RPMI8226 (cell line): ENCODE data around the gene TMEM59.
A peak's percentile ranks its signal among the peaks of the same experiment; 100 is the strongest.
"Not testable (repeated sequence)": the region's sequence is repeated elsewhere in the genome, so short reads cannot be mapped to it uniquely, and the experiment has no call there.

Source experiments
- DNase-seq: peaks from one replicate; pipeline ENCODE4 v3.0.0-alpha.2; 2015

Gene TMEM59, protein sequence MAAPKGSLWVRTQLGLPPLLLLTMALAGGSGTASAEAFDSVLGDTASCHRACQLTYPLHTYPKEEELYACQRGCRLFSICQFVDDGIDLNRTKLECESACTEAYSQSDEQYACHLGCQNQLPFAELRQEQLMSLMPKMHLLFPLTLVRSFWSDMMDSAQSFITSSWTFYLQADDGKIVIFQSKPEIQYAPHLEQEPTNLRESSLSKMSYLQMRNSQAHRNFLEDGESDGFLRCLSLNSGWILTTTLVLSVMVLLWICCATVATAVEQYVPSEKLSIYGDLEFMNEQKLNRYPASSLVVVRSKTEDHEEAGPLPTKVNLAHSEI

GRCh38 chr1:54052934-54053744, at the start of gene TMEM59, which contains the start of gene TCEANC2:
TMEM59 (minus strand) TSS chr1:54053204; CDS start chr1:54053188, 16 bp downstream.
TCEANC2 (plus strand) TSS chr1:54053608; CDS start chr1:54054423, 815 bp downstream.
- DNase-seq = peak; percentile 99

DNA sequence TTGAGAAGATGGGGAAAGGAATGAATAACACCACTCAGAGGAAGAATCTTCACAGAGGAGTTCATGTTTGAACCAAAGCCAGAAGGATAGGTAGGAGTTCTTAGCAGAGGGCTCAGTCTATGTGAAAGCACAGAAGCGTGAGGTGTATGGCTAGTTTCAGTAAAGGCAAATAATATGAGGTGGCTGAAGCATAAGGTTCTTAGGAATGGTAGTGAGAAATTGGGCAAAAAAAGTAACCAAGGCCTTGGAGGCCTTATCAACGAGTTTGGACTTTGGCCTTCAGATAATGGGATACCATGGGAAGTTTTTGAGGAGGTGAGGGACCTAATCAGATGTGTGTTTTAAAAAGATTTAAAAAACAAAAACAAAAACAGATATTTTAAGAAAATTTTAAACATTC, 47.5 kb upstream of the TMEM59 start:
- no peak for DNase-seq

DNA sequence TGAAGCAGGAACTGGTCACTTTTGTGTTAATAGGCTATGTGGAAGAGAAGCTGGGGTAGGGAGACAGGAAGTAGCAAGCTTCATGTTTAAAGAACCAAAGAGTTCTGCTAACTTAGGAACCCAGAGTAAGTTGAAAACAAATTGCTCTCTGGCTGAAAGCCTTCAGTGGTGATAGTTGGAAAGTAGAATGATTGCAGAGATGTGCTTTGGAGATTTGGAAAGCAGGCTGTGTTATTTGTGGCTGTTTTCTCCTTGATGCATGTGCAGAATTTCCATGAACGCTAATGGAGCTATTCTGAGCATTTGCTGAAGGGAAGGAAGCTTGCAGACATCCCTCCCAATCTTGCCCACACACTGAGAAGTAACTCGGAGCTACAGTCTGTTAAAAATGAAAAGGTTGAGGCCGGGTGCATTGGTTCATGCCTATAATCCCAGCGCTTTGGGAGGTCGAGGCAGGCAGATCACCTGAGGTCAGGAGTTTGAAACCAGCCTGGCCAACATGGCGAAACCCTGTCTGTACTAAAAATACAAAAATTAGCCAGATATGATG, 46.1 kb upstream of the TMEM59 start:
- DNase-seq = no peak

- no peak for DNase-seq
Measured at GRCh38 chr1:54096877-54097240, 43.9 kb upstream of the TMEM59 start.

GRCh38 chr1:54096227-54096876, 43.3 kb upstream of the TMEM59 start:
- no peak for DNase-seq

DNA sequence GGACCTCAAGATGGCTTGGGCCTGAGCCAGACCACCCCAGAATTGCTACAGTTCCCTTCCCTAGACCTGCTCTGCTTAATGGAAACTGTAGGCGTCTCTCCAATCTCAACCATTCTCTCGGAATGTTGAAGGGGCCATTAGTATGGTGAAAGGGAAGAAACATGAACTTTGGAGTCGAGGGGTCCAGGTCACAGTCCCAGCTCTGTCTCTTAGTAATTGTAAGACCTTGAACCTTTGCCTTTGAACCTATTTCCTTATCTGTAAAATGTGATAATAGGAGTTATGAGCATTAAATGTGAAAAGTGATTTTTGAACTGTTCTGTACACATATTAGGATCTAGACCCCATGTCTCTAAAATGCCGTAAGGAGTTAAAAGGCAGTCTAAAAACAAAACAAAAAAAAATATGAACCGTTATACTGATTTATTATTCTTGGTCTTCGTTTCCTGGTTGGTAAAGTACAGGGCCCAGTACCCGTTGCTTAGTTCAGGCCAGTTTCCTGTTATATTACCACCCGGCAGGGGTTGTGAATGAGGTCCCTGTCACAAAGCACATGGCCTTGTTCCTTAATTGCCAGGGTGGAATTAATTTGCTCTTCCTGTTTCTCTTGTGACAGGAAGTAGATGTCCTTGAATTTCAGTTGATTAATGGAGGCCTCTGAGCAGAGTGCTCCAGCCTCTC, 42.7 kb upstream of the TMEM59 start:
- no peak for DNase-seq

DNA sequence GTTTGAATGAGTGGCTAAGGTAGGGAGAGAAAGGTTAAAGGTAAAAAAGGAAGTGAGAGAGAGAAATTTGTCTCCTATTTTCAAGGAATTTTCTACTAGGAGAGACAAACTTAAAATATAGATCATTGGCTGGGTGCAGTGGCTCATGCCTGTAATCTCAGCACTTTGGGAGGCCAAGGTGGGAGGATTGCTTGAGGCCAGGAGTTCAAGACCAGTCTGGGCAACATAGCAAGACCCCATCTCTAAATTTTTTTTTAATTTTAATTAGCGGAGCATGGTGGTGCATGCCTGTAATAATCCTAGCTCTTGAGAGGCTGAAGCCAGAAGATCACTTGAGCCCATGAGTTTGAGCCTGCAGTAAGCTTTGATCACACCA, 41.7 kb upstream of the TMEM59 start:
- not testable (repeated sequence) for DNase-seq

GRCh38 chr1:54094001-54094729, 41.2 kb upstream of the TMEM59 start:
- no peak for DNase-seq

GRCh38 chr1:54091666-54092065, 38.7 kb upstream of the TMEM59 start:
- DNase-seq = no peak

- no peak for DNase-seq
Measured at GRCh38 chr1:54088385-54088784, 35.4 kb upstream of the TMEM59 start.

DNA sequence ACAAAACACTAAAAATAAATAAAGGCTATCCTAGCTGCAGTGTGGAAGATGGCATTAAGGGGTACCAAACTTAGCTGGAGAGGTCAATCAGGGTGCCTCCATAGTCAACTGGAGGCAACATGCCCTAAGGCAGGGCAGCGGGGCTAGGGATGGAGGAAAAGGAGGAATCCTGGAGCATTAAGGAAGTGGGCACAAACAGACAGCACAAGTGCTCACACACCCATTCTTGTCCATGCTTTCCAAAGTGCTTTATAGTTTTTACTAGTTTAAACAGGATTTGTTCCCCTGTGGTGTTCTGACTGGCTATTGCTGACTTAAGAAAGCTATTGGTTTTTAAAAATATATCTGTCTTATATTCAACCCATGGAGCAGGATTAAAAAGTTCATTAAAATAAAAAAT, 33.8 kb upstream of the TMEM59 start:
- no peak for DNase-seq

DNA sequence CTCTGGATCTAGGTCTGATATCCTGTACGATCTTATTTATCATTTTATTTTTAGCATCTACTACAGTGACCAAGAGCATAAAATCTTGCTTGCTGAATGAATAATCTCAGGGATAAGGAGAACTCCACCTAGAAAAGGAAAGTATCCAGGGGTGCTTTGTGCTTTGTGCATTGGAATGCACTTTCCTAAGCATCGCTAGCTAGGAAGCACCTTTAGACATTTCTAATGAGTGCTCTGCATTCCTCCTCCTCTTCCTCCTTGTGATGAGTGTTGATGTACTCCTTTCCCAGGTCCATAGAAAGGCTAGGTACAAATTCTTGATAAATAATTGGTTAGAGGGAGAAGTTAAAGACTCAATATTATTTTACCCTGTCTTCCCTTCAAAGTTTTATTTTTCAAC, 31.8 kb upstream of the TMEM59 start:
- no peak for DNase-seq

GRCh38 chr1:54081306-54082270, 28.6 kb upstream of the TMEM59 start:
- peak; percentile 81 for DNase-seq

DNA sequence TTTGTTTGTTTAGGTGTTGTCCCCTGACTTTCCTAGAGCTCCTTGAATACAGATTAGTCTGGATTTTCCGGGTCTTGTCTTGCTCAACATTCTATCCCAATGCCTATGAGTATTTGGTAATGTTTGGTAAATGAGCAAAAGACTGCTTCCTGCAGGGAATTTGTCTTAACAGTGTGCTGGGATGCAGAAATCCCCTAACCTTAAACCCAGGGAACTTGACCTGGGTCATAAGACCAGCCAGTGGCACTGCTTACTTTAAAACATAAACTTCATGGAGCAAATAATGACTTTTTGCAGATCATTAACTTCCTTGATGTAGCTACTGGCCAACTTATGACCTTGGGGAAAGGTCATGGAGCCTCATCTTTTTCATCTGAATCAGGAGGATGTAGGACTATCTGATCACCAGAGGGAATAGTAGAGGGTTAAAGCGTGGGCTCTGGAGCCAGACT, 27.6 kb upstream of the TMEM59 start:
- DNase-seq = no peak

DNA sequence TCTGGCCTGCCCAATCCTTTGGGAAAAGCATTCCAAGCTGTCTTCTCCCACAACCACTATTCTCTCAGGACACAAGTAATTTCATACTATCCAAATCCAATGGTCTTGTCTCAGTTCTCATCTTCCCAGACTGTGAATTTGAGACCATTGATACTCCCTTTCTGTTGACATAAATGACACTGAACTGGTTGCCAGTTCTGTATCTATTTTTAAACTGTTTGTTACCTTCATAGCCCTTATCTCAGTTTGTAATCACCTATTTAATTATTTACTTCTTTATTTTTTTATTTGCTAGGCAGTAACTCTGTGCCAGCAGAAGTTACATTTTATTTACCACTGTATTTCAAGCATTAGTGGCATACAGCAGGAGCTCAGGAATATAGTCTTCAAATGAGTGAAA, 24.4 kb upstream of the TMEM59 start:
- no peak for DNase-seq

GRCh38 chr1:54070171-54070837, 17.3 kb upstream of the TMEM59 start:
- peak; percentile 54 for DNase-seq

- no peak for DNase-seq
Measured at GRCh38 chr1:54069791-54070170, 16.8 kb upstream of the TMEM59 start.

GRCh38 chr1:54064299-54064698, 11.3 kb upstream of the TMEM59 start:
- DNase-seq = no peak

GRCh38 chr1:54054438-54054749, 1.4 kb upstream of the TMEM59 start:
- peak; percentile 27 for DNase-seq

GRCh38 chr1:54053745-54054437, 887 bp upstream of the TMEM59 start:
- peak; percentile 27 for DNase-seq
